ENCODE measurements around the gene CPSF4. TPM values are rescaled to one million over a fixed set of nuclear protein-coding genes. Genes with fewer than 3 reads are reported as not detected.

Gene CPSF4
- total RNA-seq, 1 experiment from 2014 or later: 37.2 TPM

- CTCF ChIA-PET: interaction anchor here (0.6 kb wide), 1 partner anchor 30 kb away, joined by 5 read pairs; no protein-coding TSS in a partner anchor
- BruUV-seq (replicated peaks): no TSS peak
- H3K9me3 Mint-ChIP-seq (ENCODE audit: low read depth, unreplicated experiment): no peaks in the 10 kb centered on the region
- H3K4me3 Mint-ChIP-seq (ENCODE audit: low read depth, unreplicated experiment): no peak overlapping the region
- intact Hi-C loops (cut with micrococcal nuclease; ENCODE audit: unreplicated experiment): no loop called here
- H3K4me1 Mint-ChIP-seq (ENCODE audit: low read depth, unreplicated experiment): no peaks in the 10 kb centered on the region
- no peak for DNase-seq
- H3K27ac Mint-ChIP-seq (ENCODE audit: unreplicated experiment): no peak overlapping the region
- no peak for TF ChIP-seq CTCF (IDR thresholded peaks at IDR 0.05; ENCODE audit: unreplicated experiment)
- H3K27me3 Mint-ChIP-seq (ENCODE audit: unreplicated experiment): no peaks in the 10 kb centered on the region
- H3K36me3 Mint-ChIP-seq (ENCODE audit: insufficient read depth, unreplicated experiment): peaks cover 42% of the 10 kb centered on the region
Observed at GRCh38 chr7:99422186-99422585, 16.6 kb upstream of the CPSF4 start.

GRCh38 chr7:99422625-99423024 is 16.1 kb upstream of the CPSF4 start:
- no TSS peak for BruUV-seq (replicated peaks)
- H3K27ac Mint-ChIP-seq (ENCODE audit: unreplicated experiment): no peak overlapping the region
- H3K27me3 Mint-ChIP-seq (ENCODE audit: unreplicated experiment): no peaks in the 10 kb centered on the region
- no peaks in the 10 kb centered on the region for H3K4me1 Mint-ChIP-seq (ENCODE audit: low read depth, unreplicated experiment)
- no peak overlapping the region for H3K4me3 Mint-ChIP-seq (ENCODE audit: low read depth, unreplicated experiment)
- peaks cover 38% of the 10 kb centered on the region for H3K36me3 Mint-ChIP-seq (ENCODE audit: insufficient read depth, unreplicated experiment)
- intact Hi-C loops (cut with micrococcal nuclease; ENCODE audit: unreplicated experiment): no loop called here
- DNase-seq: no peak
- TF ChIP-seq CTCF (IDR thresholded peaks at IDR 0.05; ENCODE audit: unreplicated experiment): no peak
- no peaks in the 10 kb centered on the region for H3K9me3 Mint-ChIP-seq (ENCODE audit: low read depth, unreplicated experiment)
- CTCF ChIA-PET: interaction anchor here (0.6 kb wide), 1 partner anchor 31 kb away, joined by 5 read pairs; no protein-coding TSS in a partner anchor

GRCh38 chr7:99424932-99425730 is 13.6 kb upstream of the CPSF4 start:
- no TSS peak for BruUV-seq (replicated peaks)
- H3K36me3 Mint-ChIP-seq (ENCODE audit: insufficient read depth, unreplicated experiment): peaks cover 33% of the 10 kb centered on the region
- H3K27ac Mint-ChIP-seq (ENCODE audit: unreplicated experiment): no peak overlapping the region

GRCh38 chr7:99428972-99429566 is 9.7 kb upstream of the CPSF4 start:
- H3K36me3 Mint-ChIP-seq (ENCODE audit: insufficient read depth, unreplicated experiment): peaks cover 22% of the 10 kb centered on the region
- no peak overlapping the region for H3K27ac Mint-ChIP-seq (ENCODE audit: unreplicated experiment)
- no TSS peak for BruUV-seq (replicated peaks)
- no peaks in the 10 kb centered on the region for H3K9me3 Mint-ChIP-seq (ENCODE audit: low read depth, unreplicated experiment)
- no peak for TF ChIP-seq CTCF (IDR thresholded peaks at IDR 0.05; ENCODE audit: unreplicated experiment)
- H3K4me1 Mint-ChIP-seq (ENCODE audit: low read depth, unreplicated experiment): no peaks in the 10 kb centered on the region
- H3K4me3 Mint-ChIP-seq (ENCODE audit: low read depth, unreplicated experiment): no peak overlapping the region
- H3K27me3 Mint-ChIP-seq (ENCODE audit: unreplicated experiment): no peaks in the 10 kb centered on the region
- DNase-seq: no peak
- CTCF ChIA-PET: no interaction called here
- intact Hi-C loops (cut with micrococcal nuclease; ENCODE audit: unreplicated experiment): no loop called here

More at GRCh38 chr7:99424932-99425730, 13.6 kb upstream of the CPSF4 start:
- TF ChIP-seq CTCF (IDR thresholded peaks at IDR 0.05; ENCODE audit: unreplicated experiment): no peak
- no peaks in the 10 kb centered on the region for H3K9me3 Mint-ChIP-seq (ENCODE audit: low read depth, unreplicated experiment)
- DNase-seq: no peak
- no peak overlapping the region for H3K4me3 Mint-ChIP-seq (ENCODE audit: low read depth, unreplicated experiment)
- no peaks in the 10 kb centered on the region for H3K4me1 Mint-ChIP-seq (ENCODE audit: low read depth, unreplicated experiment)
- CTCF ChIA-PET: no interaction called here
- intact Hi-C loops (cut with micrococcal nuclease; ENCODE audit: unreplicated experiment): no loop called here
- no peaks in the 10 kb centered on the region for H3K27me3 Mint-ChIP-seq (ENCODE audit: unreplicated experiment)
